ENCODE data around the gene SLC40A1.

Gene SLC40A1

GRCh38 chr2:189536830-189537229, 43.8 kb downstream of the SLC40A1 start:
- no peak for DNase-seq

GRCh38 chr2:189534854-189535832, 45.4 kb downstream of the SLC40A1 start:
- no peak for DNase-seq

- DNase-seq: no peak
Measured at GRCh38 chr2:189533288-189534035, 47.1 kb downstream of the SLC40A1 start.

GRCh38 chr2:189530965-189531637, 49.5 kb downstream of the SLC40A1 start:
- DNase-seq: no peak

GRCh38 chr2:189528617-189529016, 52.0 kb downstream of the SLC40A1 start:
- no peak for DNase-seq

DNA sequence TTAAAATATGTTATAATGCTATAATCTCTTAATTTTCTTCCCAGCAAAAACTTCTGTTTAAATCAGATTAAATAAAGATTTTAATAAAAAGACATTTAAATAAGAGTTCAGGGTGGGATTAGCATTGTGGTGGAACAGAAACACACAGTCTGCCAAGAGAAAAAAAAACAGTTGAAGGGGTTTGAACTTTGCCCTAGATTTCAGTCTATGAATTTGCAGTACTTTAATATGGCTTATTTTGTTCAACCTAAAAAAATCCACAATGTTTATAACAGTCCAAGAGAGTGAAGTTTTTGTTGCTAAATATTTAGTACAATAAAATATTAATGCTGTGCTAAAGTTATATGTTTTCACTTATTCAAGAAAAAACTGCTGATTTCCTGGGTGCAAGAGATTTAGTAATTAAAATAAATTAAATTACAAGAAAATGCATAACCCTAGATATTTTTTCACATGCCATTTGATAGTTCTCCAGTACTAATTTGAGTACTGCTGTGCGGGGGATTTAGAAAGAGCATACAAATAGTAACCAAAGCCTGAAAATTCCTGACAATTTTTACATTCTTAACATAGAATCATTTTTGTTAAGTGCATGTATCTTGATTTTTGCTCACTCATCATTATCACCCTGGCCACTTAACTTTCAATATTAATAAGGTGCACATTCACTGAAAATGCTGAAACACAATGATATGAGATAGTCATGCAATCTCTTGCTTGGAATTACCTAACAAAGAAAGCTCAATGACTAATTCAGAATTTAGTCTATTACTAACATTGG, 52.6 kb downstream of the SLC40A1 start:
- no peak for DNase-seq

DNA sequence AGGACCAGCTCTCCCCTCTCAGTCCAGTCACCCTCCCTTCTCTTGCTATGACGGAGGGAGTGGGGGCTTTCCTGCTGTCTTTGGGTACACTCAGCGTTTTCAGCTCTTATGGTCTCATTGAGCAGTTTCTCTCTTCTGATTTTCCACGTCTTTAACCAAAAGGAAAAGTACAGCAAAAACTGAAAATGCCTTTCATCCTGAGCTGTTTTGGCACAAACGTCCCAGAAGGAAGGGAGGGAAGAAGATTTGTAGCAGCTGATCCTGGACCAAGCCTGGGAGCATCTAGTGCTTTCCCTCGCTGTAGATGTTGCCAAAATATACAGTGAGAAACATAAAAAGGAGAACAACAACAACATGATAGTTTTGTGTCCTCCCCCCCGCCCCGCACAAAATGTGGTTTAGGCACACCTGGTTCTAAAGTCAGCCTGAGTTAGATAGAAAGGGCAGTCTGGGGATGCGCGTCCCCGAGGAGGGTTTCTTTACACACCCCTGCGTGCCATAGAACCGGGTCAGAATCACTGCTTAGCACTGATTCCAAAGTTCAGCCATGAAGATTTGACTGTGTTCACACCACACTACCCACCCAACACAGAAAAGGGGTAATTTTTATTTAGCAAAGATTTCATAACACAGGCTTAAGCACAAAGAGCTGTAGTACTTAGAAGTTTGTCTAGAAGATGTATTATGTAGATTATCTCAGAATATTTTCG, 53.4 kb downstream of the SLC40A1 start:
- no peak for DNase-seq

GRCh38 chr2:189526241-189526640, 54.3 kb downstream of the SLC40A1 start:
- no peak for DNase-seq

DNA sequence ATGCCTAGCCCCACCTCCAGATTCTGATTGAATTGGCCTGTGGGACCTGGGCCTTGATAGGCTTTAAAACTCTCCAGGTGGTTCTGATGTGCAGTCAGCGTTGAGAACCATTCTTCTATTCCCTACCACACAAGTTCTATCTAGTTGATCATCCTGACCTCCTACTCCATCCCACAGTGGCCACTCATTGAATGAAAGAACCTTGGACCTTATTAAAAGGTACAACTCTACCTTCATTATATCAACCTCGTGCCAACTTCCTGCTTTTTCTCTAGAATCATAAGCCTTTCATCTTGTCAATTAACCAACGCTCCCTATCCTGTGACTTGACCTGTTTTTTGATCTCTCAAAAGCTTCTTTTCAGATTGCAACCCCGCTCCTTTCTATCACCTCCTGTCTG, 55.8 kb downstream of the SLC40A1 start:
- no peak for DNase-seq

DNA sequence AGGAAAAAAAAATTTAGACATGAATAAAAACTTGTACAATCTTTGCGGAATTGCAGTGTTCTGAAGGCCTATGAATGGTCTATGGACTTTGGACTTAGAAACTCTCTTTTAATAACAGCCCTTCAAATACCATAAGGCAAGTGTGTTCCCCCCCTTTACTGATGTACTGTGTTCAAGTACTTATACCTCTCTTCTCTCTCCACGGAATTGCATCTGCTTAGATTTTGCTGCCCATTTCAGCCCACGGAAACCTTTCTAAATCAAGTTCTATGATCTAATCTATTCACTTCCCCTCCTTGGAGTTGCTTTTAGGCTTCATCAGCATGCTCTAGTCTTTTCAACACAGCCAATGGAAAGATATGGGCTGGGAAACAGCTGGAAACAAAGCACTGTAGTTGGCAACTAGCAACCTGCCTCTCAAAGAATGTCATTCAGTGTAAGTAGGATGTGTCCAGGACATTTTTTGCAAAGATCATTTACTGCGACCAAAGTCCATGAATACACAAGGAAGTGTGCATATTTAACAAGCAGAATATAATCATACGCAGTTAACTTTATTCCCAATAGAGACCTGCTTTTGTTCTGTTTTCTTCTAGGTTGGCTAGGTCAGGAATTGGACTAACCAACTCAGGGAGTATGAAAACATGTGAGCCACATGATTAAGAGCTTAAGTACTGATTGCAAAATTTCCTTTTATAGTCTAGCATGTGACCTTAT, 58.0 kb downstream of the SLC40A1 start:
- DNase-seq: no peak

GRCh38 chr2:189521699-189522434, 58.7 kb downstream of the SLC40A1 start:
- no peak for DNase-seq

DNA sequence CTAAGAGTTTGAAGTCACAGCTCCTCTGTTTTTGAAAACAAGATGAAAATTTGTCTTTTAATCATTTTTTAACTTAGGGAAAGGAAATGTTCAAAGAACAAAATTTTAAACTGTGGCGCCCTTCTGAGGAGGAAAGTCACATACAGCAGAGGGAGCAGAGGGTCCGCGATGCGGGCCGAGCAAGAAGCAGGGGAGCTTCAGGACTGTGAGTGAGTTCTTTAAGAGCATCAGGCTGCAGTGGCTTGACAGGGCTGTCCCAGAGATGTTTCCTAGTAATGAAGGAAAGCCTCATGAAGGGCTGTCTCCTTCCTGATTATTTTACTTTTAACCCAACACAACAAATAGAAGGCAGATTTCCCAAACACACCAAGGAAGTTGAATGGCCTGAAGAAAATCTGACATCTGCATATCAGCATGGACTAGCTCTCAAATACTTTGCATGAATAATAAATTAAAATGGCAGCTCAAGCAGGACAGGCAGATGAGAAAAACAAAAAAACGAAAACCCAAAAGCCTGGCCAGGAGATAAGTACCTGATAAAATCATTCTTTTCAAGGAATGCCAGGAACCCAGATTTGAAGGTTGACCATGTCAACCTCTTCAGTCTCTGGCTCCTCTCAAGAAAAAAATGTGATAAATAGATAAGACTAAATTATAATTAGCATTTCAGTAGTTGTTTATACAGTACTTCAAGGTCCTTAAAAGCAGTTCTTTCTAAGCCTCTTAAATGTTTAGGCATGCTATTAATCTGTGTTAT, 60.8 kb downstream of the SLC40A1 start:
- no peak for DNase-seq

- DNase-seq: no peak
Measured at GRCh38 chr2:189517847-189518535, 62.6 kb downstream of the SLC40A1 start.

GRCh38 chr2:189516546-189516945, 64.0 kb downstream of the SLC40A1 start:
- no peak for DNase-seq

DNA sequence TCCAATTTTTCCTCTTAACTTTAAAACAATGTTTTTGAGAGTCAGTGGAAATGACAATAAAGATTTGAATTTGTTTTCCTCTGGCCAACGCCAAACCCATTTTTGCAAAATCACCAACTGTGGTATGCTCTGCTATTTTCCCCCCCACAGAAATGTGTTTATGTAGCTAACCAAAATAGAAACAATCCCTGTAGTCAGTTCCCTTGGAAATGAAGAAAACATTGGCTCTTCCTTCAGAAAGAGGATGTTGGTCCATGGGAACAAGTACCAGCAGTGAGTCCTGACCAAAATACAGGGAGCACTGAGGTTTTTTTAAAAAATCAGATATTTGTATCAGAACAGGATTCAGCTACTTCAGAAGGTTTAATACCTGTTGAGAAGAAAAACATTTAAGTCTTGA, 65.3 kb downstream of the SLC40A1 start:
- no peak for DNase-seq

DNA sequence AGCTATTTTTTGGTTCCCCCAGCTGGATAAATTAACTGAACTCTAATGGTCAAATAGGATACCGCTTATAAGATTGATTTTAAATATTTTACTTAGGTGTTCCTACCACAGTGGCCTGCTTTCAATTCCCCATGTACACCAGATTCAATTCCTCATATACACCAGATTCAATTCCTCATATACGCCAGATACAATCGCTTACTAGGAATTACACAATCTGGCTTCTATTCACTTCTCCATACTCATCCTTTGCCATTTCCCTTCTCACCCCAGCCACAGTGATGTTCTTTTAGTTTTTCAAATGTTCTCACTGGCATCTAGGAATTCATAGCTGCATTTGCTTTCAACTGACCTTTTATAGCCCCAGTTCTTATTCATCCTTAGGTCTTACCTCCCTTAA, 66.5 kb downstream of the SLC40A1 start:
- DNase-seq: no peak

- no peak for DNase-seq
Measured at GRCh38 chr2:189512879-189513278, 67.7 kb downstream of the SLC40A1 start.

DNA sequence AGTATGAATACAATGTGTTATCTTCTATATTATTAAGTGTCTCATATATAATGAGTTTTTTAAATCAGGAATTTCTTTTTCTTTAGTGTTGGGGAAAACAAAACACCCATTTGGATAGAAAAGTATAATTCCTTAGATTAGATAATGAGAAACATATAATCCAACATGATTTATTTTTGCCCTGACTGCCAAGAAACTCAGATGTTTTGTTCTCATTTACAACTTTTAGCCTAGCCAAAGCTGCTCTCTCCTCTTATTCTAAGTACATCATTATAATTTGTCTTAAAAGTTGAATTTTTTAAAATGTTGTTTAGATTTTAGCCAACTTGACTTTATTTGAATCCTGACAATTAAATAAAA, 68.6 kb downstream of the SLC40A1 start:
- no peak for DNase-seq
